Psoas muscle (tissue), 8 donors: ENCODE results near the gene LMF1. TPM values are rescaled to one million over a fixed set of nuclear protein-coding genes. Genes with fewer than 3 reads are reported as not detected.
A peak's percentile ranks its signal among the peaks of the same experiment; 100 is the strongest.

Source experiments
- ATAC-seq, 4 donors: fragments of 200-7000 bp; cut with Tn5 transposase; one replicate each; pipeline ENCODE4 v1.9.1; 2020; ENCODE audit warnings: moderate library complexity in 3 of 4, mild to moderate bottlenecking in 2 of 4
- DNase-seq, 2 donors: peaks; one replicate each; pipeline ENCODE4 v3.0.0-alpha.2; 2020
- H3K27ac ChIP-seq: fragments of 200-600 bp; one replicate; pipeline ENCODE4 v1.8.0; 2022
- H3K27me3 ChIP-seq, 3 donors: fragments of 200-600 bp in 1 of 3; one replicate each; pipeline versions ENCODE4 v1.6.1 to v1.8.0; 2013 to 2022; ENCODE audit warnings: low read length in 2 of 3, mild to moderate bottlenecking in 2 of 3, moderate library complexity in 1 of 3; ENCODE audit not compliant: insufficient read depth in 3 of 3
- H3K36me3 ChIP-seq, 2 donors: fragments of 200-600 bp in 1 of 2; one replicate each; pipeline versions ENCODE4 v1.6.1 to v1.8.0; 2013 to 2022; ENCODE audit warnings: low read depth in 1 of 2, mild to moderate bottlenecking in 1 of 2, moderate library complexity in 1 of 2; ENCODE audit not compliant: insufficient read depth in 1 of 2
- H3K4me1 ChIP-seq: fragments of 200-600 bp; one replicate; pipeline ENCODE4 v1.8.0; 2022
- H3K4me3 ChIP-seq: fragments of 200-600 bp; one replicate; pipeline ENCODE4 v1.8.0; 2022; ENCODE audit warnings: mild to moderate bottlenecking
- H3K9me3 ChIP-seq: fragments of 200-600 bp; one replicate; pipeline ENCODE4 v1.8.0; 2022
- WGBS, 3 donors: extraction: QIAGEN DNeasy Blood & Tissue Kit; methylation state at CpG; one replicate each; pipeline versions ENCODE4 v1.1.6 to v1.1.7; 2013; 5-methylcytosine and 5-hydroxymethylcytosine counted together
- intact Hi-C, 2 donors: fragments of 100-400 bp; cut with DNase I; formaldehyde crosslinking; loops; one replicate each; pipeline versions ENCODE4 v1.11.0 to v1.14.2; 2022
- polyA plus RNA-seq, 3 donors: library from polyadenylated mRNA; stranded (reverse); fragments of 200-250 nt; gene quantifications; one replicate each; pipeline ENCODE4 v1.2.3, GENCODE V29; 2013
- total RNA-seq, 4 donors: library from RNA; stranded (reverse); fragmentation: NEBNext Ultra II Directional in 2 of 4; extraction: Animal tissue kit (Norgen Biotek cat#: 25700) in 2 of 4; gene quantifications; one replicate each; pipeline versions ENCODE4 v1.2.1 to v1.2.4, GENCODE V29; 2021 to 2023
- TF ChIP-seq, protein P1 (sequence below): fragments of 200-600 bp; IDR thresholded peaks from one replicate; pipeline ENCODE4 v1.8.0; 2022; ENCODE audit warnings: antibody characterized with exemption
- donor health status: healthy with polysubstance abuse.
- donor health status: DM: no; HTN: no; CAD: no; lungs with moderate emphysema.
- donor health status: Bipolar disorder and iron deficiency.
- donor health status: healthy.
- donor health status: DM: yes; HTN: yes; CAD: no.
- donor health status: DM: no; HTN: no; CAD: no.
- donor health status: DM: no; HTN: no; CAD: no.
- donor health status: DM: yes; HTN: yes; CAD: no.

Gene LMF1
- total and polyA plus RNA-seq, 7 donors: 1.9 to 9.0 (median 4.0) TPM

DNA sequence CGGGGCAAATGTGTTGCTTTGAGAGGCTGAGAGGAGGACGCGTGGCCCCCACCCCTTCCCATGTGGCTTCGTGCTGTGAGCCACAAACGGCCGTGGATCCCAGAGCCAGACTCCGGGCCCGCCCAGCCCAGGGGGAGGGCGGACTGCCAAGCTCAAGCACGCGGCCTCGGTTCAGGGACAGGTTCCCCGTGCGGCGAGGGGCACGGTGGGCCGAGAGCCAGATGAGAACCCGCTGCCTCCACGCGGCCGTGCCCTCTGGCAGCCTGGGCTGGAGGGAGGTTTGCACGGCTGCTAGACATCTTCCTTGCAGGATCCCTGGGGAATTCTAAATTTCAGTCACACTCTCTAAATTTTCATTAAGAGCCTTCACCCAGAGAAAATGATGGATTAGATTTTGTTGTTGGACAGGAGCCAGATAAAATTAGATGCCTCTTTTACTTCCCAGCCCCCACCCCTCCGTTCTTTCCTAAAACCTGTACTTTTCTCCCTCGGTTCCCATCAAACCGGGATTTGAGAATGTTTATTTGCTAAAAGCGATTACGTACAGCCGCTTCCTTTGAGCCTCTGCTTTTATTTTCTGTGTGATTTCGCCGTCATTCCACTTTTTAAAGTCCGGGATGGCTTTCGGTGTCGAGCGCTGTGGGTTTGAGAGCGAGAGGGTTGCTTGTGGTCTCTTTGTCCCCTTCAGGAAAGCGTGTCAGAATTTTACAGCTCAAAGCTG lies 145.3 kb downstream of the LMF1 start:
- WGBS, 3 donors: 14 to 27% (median 19%) methylated on average over 33 to 36 of the region's 36 CpGs
- DNase-seq (peak in 1 of 2 donors; percentile 46), ATAC-seq (no peak)
- no peaks in the 10 kb centered on the region for H3K4me1 ChIP-seq
- TF ChIP-seq, protein P1, sequence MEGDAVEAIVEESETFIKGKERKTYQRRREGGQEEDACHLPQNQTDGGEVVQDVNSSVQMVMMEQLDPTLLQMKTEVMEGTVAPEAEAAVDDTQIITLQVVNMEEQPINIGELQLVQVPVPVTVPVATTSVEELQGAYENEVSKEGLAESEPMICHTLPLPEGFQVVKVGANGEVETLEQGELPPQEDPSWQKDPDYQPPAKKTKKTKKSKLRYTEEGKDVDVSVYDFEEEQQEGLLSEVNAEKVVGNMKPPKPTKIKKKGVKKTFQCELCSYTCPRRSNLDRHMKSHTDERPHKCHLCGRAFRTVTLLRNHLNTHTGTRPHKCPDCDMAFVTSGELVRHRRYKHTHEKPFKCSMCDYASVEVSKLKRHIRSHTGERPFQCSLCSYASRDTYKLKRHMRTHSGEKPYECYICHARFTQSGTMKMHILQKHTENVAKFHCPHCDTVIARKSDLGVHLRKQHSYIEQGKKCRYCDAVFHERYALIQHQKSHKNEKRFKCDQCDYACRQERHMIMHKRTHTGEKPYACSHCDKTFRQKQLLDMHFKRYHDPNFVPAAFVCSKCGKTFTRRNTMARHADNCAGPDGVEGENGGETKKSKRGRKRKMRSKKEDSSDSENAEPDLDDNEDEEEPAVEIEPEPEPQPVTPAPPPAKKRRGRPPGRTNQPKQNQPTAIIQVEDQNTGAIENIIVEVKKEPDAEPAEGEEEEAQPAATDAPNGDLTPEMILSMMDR: no peak
- H3K4me3 ChIP-seq: no peak overlapping the region
- H3K27ac ChIP-seq: no peak overlapping the region
- intact Hi-C loops: no loop called here
- no peaks in the 10 kb centered on the region for H3K9me3 ChIP-seq
- H3K36me3 ChIP-seq: no peaks in the 10 kb centered on the region
- H3K27me3 ChIP-seq: peaks cover 0 to 38% (median 22%) of the 10 kb centered on the region in 3 donors

DNA sequence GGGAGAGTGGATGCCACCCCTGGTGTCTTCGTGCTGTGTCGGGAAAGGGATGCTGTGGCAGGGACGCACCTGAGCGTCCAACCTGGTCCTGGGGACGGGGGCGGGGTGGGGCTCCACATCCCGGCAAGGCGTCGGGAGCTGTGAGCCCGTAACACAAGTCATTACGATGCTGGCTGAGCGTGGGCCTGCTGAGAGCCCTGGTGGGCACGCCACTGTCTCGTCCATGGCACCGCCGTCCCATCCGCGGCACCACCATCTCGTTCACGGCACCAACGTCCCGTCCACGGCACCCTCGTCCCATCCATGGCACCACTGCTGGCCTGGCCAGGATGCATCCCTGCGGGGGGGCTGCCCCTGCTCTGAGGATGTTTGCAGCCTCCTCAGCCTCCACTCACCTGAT lies 146.2 kb downstream of the LMF1 start:
- 84 to 90% (median 87%) methylated on average over 23 to 25 of the region's 25 CpGs for WGBS, 3 donors
- ATAC-seq (no peak), DNase-seq (no peak)
- Histone ChIP-seq H3K27ac (no peak overlapping the region), H3K36me3 (no peaks in the 10 kb centered on the region), H3K4me3 (no peak overlapping the region), H3K27me3 (peaks cover 0 to 37% (median 22%) of the 10 kb centered on the region in 3 donors), H3K9me3 (no peaks in the 10 kb centered on the region), H3K4me1 (no peaks in the 10 kb centered on the region)
- TF ChIP-seq, protein P1: no peak
- intact Hi-C loops: no loop called here

DNA sequence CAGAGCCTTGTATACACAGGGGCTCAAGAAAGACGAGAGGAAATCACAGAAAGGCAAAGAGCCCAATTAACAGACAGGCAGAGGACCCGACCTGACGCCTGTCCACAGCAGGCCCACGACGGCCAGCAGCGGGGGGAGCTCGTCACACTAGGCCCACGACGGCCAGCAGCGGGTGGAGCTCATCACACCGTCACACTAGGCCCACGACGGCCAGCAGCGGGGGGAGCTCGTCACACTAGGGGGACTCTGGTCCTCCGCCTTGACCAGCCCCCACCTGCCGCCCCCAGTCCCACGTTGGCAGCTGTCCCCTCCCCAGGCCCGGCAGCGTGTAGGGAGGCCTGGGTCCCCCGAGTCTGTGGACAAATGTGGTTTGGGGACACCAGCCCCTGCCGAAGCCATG lies 146.6 kb downstream of the LMF1 start:
- no peak for DNase-seq
- Histone ChIP-seq H3K9me3 (no peaks in the 10 kb centered on the region), H3K4me3 (no peak overlapping the region), H3K36me3 (no peaks in the 10 kb centered on the region), H3K4me1 (no peaks in the 10 kb centered on the region), H3K27ac (no peak overlapping the region), H3K27me3 (peaks cover 0 to 41% (median 22%) of the 10 kb centered on the region in 3 donors)
- intact Hi-C loops: no loop called here
- TF ChIP-seq, protein P1: no peak
- ATAC-seq: no peak
- WGBS, 3 donors: 81 to 85% (median 84%) methylated on average over 22 of the region's 22 CpGs

DNA sequence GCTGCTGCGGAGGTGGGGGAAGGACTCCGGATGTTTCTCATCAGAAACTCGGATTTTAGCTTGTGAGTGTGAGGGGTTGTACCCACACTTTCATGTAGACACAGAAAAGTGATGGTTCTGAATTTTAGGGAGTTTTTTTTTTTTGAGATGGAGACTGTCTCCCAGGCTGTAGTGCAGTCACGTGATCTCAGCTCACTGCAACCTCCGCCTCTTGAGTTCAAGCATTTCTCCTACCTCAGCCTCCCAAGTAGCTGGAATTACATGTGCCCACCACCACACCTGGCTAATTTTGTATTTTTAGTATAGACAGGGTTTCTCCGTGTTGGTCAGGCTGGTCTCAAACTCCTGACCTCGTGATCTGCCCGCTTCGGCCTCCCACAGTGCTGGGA lies 147.9 kb downstream of the LMF1 start:
- Histone ChIP-seq H3K36me3 (no peaks in the 10 kb centered on the region), H3K4me3 (no peak overlapping the region), H3K4me1 (no peaks in the 10 kb centered on the region), H3K9me3 (no peaks in the 10 kb centered on the region), H3K27ac (no peak overlapping the region), H3K27me3 (peaks cover 0 to 54% (median 26%) of the 10 kb centered on the region in 3 donors)
- no peak for DNase-seq
- no peak for ATAC-seq
- WGBS, 3 donors: 90 to 96% (median 93%) methylated on average over 9 of the region's 9 CpGs
- TF ChIP-seq, protein P1: no peak
- intact Hi-C loops: no loop called here
